Suppressor macrophage treated with lipopolysaccharide for 1 hour (primary cell): Measurements from ENCODE around the gene ZBP1.
A peak's percentile ranks its signal among the peaks of the same experiment; 100 is the strongest.

Experiments used
- DNase-seq, 3 donors: peaks; one replicate each; pipeline ENCODE4 v3.0.0-alpha.2; 2020 to 2022

Gene ZBP1

DNA sequence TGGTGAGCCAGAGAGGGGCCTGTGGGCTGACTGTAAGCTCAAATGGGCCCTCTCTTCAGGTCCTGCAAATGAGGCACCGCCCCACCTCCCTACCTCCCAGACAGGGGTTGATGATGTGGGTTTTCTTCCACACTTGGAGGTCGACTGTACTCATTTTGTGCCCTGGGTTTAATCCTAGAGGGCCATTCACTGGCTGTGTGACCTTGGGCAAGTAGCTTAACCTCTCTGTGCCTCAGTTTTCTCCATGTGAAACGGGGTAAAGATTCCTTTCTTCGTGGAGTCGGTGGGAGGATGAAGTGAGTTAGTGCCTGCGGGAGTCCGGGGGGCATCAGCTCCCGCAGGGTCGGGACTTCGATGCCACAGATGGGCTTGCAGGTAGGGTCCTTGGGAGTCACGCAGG is 23.9 kb downstream of the ZBP1 start:
- no peak for DNase-seq

DNA sequence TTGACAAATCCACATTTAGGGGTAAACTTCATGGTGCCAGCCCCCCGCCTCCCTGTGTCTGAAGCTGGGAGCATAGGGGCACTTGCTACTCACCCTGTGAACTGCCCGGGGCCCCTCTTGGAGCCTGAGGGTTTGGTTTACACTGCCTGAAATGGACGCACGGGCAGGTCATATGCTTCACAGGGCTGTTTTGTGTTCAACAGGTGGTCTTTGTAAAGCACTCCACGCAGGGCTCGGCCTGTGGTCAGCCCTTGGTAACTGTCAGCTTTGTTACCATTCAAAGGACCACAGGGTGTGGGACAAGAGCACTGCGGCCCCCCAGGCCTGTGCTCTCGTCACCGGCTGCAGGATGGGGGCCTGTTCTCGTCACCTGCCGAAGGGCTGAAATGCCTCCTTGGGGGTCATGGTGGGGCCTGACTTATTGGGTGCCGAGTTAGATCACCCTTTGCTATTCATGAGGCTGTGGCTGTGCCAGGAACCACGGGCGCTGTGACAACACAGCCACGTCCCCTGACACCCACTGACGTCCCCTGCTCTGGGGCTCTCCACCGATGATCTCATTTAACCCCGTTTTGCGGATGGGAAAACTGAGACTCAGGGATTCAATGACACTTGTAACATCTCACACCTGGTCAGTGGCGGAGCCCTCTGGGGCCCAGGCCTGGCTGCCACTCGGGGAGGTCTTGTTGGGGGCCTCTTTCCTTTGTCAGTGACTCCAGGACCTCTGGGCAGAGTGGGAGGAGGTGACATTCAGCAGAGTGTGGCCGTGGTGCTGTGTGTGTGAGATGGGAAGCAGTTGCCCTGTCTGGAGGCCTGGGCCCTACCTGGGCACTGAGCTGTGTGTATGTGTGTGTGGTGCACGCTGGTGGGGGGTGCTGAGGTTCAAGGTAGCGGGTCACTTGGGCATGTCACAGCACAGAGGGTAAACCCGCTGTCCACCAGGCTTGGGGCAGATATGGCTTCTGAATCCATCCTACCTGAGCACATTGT is 24.9 kb downstream of the ZBP1 start:
- DNase-seq = no peak

DNA sequence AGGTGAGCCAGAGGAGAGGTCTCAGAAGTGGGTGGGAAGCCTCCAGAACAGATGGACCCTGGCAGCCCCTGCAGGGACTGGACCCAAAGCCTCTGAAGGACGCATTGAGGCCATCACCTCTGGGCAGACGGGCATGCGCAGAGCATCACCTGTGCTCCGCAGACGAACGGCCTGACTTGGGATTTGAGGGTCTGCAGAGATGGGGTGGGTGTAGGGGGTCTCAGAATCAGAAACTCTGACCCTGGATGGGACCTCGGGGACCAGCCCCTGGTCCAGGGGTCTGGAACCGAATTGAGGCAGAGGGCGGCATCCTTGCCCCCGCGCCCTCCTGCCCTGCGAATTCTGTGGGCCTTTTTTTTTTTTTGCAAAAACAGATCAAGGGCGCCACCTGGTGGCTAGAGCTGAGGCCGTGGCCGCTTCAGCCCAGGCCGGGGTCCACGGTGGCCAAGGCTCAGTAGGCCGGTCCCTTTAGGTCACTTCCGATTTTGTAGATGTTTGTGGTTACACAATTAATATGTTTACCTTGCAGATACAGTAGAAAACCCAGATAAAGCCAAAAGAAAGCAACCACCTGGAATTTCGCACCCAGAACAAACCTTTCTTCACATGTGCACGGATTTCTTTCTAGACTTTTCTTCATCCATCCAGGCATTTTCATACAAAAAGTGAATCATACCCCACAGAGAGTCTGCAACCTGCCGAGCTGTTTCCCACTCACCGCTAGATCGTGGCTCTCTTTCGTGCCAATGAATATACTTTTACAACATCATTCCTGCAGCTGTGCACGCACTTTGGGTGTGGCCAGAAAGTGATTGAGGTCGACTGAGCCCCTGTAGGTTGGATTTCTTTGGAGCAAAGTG is 25.9 kb downstream of the ZBP1 start:
- peak; percentile 58 to 82 (median 71) for DNase-seq

DNA sequence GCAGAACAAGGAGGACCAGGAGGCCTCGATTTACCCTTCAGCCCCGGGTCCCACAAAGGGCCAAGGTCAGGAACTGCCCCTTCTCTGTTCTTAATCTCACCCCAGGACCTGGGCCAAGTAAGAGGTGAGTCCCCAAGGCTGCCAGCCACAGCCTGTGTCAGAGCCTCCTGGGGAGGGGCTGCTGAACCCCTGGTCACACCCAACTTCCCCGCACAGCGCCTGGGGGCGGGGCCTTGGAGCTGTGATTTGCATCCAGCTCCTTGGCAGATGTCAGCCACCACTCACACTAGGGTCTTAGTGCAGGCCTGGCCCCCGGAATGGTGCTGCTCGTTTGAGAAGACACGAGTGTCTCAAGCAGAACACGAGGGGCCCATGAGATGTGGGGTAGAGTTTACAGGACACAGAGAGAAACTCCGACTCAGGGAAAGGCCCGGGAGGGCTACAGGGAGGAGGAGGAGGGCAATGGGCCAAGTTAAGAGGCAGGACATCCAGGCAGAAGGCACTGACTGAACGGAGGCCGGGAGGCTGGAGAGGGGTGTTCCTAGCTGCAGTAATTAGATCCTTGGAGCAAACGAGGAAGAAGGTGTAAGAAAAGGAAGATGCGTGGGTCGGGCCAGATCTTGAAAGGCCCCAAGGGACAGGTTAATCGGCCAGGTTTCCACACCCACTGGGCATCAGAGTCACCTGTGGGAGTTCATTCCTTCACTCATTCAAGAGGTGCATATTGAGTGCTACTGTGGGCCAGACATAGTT is 26.9 kb downstream of the ZBP1 start:
- no peak for DNase-seq

DNA sequence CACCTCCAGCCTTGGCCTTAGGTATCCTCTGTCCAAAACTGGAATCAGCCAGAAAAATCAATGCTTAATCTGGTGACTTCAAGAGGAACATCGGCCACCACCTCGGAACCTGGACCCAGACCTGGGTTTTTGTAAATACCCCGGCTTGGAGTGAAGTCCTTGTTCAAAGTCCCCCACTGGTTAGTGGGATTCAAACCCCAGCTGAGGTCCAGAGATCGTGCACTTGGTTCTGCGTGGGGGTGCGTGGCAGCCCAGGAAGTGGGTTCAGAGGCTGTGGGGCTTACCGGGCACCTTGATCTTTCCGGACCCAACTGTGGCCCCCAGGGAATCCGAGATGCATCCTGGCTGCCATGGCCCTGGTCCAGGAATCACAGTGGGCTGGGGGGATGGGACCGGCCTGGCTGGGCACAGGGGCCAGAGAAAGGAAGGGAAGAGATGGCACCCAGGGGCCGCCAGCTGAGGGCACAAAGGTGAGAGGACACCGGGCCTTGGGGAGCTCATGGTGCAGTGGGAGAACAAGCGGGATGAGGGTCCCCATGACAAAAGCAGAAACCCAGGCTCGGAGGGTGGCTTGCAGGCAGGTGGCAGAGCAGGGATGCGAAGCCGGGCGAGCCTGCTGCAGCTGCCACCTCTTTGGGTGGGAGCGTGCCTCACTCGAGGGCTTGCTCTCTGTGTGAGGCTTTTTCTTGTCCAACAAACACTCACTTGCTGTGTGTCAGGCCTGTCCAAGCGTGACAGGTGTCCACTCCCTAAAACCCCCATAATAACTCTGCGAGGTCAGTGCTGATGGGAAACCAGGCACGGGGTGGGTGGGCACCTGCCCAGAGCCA is 27.7 kb downstream of the ZBP1 start:
- no peak for DNase-seq

DNA sequence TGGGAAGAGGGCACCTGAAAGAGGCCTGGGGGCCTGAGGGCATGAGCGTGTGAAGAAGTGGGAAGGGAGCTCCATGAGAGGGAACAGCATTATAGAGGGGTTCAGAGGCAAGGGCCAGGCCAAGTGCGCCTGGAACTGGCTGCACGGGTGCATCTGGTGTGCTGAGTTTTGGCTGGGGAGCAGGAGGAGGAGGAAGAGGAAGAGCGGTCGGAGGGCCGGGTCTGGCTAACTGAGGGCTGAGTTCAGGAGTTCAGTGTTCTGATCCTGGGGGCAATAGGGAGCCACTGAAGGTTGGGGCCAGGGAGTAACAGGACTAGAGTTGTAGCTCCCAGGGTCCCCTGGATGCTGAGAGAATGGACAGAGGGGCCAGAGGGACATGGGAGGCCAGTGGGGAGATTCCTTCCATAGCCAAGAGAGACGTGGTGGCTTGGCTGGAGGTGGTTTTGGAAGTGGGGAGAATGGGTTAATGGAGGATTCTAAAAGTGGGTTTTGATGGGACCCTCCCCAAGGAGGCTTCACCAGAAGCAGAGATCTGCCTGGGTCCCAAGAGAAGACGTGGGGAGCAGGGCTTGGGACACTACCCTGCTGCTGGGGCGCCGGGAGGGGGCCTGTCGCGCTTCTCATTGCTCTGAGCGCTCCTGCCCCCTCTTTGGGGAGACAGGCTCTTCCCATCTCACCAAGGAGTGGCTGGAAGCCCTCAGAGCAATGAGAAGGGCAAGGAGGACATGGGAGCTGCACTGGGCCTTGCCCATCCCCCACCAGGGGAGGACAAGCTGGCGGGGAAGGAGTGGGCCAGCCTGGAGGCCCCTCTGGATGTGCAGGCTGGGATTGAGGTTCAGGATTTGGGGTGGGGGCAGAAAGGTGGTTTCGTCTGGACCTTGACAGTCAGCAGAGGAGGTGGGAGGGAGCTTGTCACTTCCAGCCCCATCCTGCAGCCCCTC is 28.7 kb downstream of the ZBP1 start:
- no peak for DNase-seq

DNA sequence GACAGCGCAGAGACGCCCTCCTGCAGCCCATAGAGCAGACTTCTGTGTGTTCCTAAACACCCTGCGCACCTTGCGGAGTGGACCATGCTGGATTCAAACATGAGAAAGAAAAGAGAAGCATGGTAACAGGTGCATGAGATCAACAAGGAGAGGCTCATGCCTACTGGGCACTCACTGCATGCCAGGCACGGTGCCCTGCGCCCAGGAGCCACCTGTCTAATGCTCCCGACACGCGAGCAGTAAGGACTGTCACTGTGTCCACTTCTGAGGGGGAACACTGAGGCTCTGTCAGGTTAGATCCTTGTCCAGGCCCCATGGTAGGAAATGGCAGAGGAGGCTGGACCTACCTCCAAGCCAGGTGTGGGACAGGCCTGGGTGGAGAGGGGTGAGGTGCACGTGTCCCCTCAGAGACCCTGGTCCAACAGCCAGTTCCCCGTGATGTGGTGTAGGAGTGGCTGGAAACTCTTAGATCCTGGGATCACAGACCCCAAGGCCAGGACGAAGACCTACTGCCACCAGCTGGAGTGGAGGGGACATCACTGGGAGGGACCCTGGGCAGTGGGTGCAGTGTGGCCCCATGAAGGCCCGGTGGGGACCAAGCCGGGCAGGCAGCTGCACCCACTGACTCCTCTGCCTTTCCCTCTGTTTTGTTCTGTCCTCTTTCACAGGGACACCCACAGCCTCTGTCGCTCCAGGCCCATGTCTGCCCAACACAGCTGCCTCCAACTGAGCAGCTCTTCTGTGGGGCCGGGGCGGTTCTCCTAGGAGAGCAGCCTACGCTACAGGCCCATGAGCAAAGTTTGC is 29.5 kb downstream of the ZBP1 start:
- DNase-seq = no peak

DNA sequence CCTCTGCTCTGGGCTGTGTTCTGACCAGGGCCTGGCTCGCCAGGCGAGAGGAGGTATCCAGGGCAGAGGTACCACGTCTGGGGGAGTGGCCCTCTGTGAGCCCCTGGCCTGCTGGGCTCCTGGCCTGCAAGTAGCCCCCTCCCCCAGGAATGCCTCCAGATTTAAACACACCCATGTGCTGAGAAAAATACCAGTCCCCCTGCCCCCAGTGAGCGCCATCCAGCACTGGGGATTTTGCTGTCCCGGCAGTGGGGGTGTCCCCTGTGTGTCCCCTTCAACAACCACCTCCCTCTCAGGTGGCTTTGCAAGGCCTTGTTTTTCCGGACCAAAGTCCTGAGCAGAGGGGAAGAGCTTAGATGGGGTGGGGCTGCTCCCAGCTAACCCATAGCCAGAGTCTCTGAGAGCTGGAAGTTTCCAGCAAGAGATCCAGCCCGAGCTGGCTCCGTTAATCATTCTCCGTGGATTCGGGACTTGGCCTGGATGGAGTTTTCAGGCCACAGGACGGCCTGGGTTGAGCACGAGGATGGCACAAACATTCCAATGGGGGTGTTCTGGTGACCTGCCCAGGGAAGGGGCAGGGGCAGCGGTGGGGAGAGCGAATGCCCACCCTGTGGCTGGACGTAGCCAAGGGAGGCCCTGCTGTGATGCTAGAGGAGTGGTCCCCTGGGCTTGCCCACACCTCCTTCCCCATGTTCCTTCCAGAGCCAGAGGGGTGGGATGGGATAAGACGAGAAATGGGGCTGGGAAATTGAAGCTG is 30.3 kb downstream of the ZBP1 start:
- DNase-seq = no peak

DNA sequence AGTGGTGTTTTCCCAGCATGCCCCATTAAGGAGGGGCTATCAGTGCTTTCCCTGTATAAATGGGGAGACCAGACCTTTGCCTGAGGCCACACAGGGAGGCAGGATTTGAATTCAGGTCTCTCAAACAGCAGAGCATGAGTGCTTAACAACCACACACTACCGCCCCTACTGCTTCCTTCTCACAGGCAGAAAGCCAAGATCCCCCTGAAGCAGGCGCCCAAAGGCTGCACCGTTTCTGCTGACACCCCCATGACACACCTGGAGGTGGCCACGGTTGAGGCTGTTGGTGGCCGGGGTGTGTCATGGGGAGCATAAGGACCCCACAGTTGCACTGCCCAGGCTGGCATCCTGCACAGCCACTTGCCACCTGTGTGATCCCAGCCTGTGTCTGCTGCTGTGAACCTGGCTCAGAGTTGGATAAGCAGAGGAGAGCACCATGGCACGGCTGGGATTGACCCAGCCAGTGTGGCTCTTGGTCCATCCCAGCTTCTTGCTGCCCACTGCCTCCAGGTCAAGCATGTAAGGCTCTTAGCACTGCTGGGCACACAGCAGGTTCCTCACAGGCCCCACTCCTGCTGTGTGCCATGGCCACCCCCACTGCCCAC is 31.0 kb downstream of the ZBP1 start:
- DNase-seq = no peak

DNA sequence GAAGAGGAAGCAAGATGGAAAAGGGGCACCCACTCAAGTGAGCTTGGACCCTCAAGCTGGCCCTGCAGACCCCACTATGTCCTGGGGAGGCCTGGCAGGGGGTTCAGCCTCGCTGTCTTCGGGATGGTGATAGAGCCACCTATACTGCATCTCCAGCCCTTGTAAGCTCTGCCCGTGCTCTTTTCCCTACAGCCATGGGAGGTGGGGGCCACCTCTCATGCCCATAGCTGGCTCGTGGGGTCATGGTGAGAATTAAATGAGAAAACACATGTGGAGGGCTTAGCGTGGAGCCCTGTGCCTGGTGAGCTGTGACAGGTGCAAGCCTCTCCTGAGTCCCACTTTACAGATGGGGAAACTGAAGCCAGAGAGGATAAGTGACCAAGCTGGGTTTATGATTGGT is 31.6 kb downstream of the ZBP1 start:
- DNase-seq = no peak

DNA sequence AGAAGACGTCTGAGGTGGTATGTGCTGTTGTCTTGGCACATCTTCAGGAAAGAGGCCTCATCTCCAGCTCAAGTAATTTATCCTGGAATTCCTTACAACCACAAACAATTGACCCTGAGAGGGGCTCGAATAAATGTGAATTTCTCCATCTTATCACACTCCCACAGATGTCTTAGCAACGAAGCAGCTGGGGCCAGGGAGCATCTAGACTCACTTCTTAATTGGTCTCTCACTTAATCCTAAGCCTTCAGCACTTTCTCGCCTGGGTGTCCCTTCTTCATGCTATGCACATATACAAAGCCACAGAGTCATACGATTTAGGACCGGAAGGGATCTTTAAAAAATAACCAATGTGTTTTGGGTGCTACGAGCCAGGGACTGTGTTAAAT is 32.2 kb downstream of the ZBP1 start:
- DNase-seq = no peak

DNA sequence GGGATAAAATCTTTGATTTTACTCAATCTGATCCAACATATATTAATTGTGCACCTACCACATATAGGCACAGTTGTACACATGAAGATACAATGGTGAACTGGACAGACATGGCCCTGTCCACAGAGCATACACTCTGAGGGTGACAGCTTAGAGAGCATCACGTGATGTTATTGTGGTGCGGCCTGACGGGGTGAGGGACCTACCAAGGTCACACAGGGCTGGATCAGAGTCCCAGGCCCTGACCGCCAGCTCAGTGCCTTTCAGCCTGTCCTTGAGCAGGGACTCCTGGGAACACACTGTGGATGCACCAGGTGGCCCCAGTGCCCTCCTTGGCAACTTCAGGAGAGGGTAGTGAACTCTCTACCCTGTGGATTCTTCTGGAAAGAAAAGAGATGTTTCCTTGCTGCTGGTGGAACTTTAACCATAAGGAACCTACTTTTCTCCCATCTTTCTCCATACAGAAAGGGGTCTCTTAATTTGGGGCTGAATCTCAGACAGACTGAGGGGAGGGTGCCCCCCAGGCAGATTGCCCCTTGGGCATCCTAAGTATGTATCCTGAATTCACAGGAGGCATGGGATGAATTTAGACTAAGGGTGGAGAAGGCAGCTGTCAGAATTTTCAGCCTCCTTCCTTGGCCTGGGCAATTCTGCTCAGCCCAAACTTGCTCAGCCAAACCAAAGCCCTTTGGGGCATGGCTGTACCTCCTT is 32.8 kb downstream of the ZBP1 start:
- DNase-seq = no peak

DNA sequence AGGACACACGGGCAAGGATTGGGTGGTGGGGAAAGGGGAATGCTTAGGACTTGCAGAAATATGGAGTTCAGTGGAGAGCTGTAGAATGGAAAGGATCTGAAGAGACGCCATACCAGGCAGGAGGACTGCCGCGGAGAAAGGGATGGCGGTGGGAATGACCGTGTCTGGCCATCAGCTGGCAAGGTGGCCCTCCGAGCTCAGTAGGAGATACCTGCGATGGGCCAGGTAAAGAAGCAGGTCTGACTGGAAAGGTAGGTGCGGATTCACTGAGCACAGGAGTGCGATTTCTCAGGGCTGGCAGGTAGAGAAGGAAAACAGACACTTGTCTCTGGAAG is 33.3 kb downstream of the ZBP1 start:
- no peak for DNase-seq

DNA sequence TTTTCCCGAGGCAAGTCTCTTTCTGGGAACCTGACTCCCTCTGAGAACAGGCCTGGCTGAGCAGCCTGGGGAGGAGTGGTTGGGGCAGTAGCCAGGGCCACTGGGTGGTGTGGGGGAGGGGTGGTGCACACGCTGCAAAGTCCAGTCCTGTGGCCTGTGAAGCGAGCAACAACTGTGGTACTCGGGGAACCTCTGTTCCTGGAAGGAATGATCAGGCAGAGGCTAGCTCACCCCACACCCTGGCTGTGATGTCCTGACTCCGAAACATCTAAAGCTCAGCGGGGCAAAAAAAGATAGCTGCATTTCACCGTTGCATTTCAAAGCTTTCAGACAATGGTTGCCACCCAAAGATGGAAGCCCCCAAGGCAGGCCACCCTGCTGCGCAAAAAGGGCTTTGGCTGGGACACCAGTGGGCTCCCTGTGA is 33.8 kb downstream of the ZBP1 start:
- no peak for DNase-seq

DNA sequence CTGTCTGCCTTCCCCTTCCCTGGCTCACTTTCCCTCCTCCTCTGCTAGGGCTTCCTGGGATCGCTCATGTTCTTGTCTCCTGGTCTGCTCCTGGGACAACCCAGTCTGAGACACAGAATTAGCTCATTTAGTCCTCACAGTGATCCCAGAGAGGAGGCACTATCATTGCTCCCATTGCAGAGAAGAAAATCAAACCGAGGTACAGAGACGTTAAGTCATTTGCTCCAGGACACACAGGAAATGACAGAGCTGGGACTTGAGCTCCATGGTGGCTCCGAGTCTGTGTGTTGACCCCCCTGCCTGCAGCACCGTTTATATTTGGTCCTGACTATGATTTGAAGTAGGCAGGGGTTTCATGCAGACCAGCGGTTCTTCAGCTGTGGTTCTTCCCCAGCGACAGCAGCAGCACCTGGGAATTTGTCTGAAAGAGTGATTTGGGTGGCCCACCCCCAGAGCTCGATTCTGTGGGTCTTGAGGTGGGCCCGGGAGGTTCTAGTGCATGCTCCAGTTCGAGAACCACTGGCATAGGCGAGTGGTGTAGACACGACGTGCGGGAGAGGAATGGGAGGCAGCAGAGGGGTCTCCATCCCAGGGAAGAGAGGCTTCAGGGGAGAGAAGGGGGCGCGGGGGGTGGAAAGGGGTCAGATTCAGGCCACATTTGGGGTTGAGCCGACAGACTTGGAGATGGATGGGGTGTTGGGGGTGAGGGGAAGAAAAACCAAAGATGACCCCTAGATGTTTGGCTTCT is 34.6 kb downstream of the ZBP1 start:
- DNase-seq = no peak

DNA sequence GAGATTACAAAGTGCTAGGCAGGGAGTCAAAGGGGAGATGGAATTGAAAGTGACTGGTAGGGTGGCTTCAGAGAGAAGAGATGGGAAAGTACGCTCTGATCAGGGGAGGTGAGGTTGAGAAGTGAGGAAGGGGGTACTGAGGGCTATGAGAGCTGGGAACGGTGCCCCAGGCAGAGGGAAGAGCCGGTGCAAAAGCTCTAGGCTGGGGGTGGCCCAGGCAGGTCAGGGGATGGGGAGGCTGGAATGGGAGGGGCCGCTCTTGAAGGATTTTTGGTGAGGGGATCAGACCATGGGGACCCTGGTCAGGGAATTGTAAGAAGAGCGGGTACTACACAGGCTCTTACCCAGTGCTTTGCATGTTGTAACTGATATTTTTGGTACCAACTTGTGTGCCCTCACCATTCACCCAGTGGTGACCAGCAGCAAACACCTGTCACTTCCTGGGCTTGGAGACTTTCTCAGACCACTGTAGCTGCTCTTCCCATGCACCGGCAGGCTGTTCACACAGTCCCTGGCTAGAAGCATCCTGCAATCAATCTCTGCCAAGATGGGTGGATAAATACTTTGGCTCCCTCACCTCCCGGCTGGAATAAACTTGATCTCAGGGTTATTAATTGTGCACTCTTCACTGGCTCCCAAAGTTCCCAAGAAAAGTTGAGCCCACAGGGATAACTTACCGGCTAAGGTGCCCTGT is 35.3 kb downstream of the ZBP1 start:
- no peak for DNase-seq
